Peyer's patch (tissue), 4 donors: ENCODE results near the gene RING1. TPM values are rescaled to one million over a fixed set of nuclear protein-coding genes. Genes with fewer than 3 reads are reported as not detected.

Experiments used
- DNase-seq, 3 donors: peaks; one replicate each; pipeline ENCODE4 v3.0.0-alpha.2; 2017 to 2019
- H3K27ac ChIP-seq, 4 donors: fragments of 200-600 bp; sonication (generic); one replicate each; pipeline ENCODE4 v1.5.1; 2016 to 2019
- H3K27me3 ChIP-seq, 2 donors: fragments of 200-600 bp; sonication (generic); one replicate each; pipeline ENCODE4 v1.5.1; 2019
- H3K36me3 ChIP-seq, 3 donors: fragments of 200-600 bp; sonication (generic); one replicate each; pipeline ENCODE4 v1.5.1; 2016 to 2019
- H3K4me1 ChIP-seq, 4 donors: fragments of 200-600 bp; sonication (generic); one replicate each; pipeline ENCODE4 v1.5.1; 2016 to 2019
- H3K4me3 ChIP-seq, 4 donors: fragments of 200-600 bp; sonication (generic); 1 replicate in 3 of 4; 2 replicates in 1 of 4; pipeline ENCODE4 v1.5.1; 2016 to 2019; ENCODE audit warnings: mild to moderate bottlenecking in 1 of 4
- H3K9me3 ChIP-seq, 4 donors: fragments of 200-600 bp; sonication (generic); one replicate each; pipeline ENCODE4 v1.5.1; 2016 to 2019; ENCODE audit warnings: mild to moderate bottlenecking in 1 of 4
- CTCF ChIP-seq, 6 experiments: fragments of 450-650 bp in 4 of 6; fragments of 200-600 bp in 2 of 6; sonication (generic) in 1 of 6; IDR thresholded peaks; one replicate each; pipeline ENCODE4 v1.5.1; 2017 to 2019; ENCODE audit warnings: antibody characterized with exemption in 6 of 6, mild to moderate bottlenecking in 3 of 6, moderate library complexity in 1 of 6
- POLR2A ChIP-seq, 2 donors: fragments of 450-650 bp; IDR thresholded peaks; one replicate each; pipeline ENCODE4 v1.5.1; 2017; ENCODE audit warnings: antibody characterized with exemption in 2 of 2, mild to moderate bottlenecking in 2 of 2, moderate library complexity in 2 of 2
- total RNA-seq, 4 donors: library from RNA; depleted of rRNA; stranded (reverse); fragments of >200 nt; gene quantifications; one replicate each; pipeline ENCODE4 v1.1.0, GENCODE V29; 2016

RING1 gene
- total RNA-seq, 4 donors from 2014 or later, result 18.2 to 38.0 (median 20.7) TPM

GRCh38 chr6:33212857-33213165 is 4.5 kb downstream of the RING1 start:
- no peak for TF ChIP-seq CTCF (IDR thresholded peaks at IDR 0.05)
- no peak for TF ChIP-seq POLR2A (IDR thresholded peaks at IDR 0.05)
- Histone ChIP-seq H3K4me1 (peaks cover 0 to 21% (median 7%) of the 10 kb centered on the region in 4 donors), H3K36me3 (peaks cover 0 to 19% (median 0%) of the 10 kb centered on the region in 3 donors), H3K4me3 (peak overlapping the region in 3 of 4 donors; percentile 32 to 47 (median 41)), H3K27ac (no peak overlapping the region), H3K27me3 (no peaks in the 10 kb centered on the region), H3K9me3 (no peaks in the 10 kb centered on the region)
- DNase-seq, result no peak

GRCh38 chr6:33213166-33213988 is 5.1 kb downstream of the RING1 start:
- Histone ChIP-seq H3K36me3 (peaks cover 0 to 19% (median 0%) of the 10 kb centered on the region in 3 donors), H3K9me3 (no peaks in the 10 kb centered on the region), H3K27me3 (no peaks in the 10 kb centered on the region), H3K4me3 (peak overlapping the region in 3 of 4 donors; percentile 32 to 47 (median 41)), H3K27ac (peak overlapping the region in 1 of 4 donors; percentile 5), H3K4me1 (peaks cover 0 to 21% (median 7%) of the 10 kb centered on the region in 4 donors)
- TF ChIP-seq CTCF (IDR thresholded peaks at IDR 0.05), result no peak
- no peak for TF ChIP-seq POLR2A (IDR thresholded peaks at IDR 0.05)
- peak in 1 of 3 donors; percentile 49 for DNase-seq

DNA sequence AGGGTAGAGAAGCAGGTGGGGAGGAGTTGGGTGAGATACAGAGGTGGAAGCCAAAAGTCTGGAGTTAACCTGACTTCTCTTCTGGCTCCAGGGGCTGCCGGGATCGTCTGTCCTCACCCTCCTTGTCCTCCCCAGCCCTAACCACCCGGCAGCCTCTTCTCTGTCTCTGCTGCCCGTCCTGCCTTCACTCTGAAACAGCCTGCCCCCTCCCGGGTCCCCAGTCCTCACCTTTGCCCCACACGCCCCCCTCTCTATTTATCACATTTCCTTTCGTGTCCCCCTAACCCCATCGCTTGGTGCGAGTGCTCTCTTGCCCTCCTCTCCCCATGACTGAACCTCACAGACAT is 5.7 kb downstream of the RING1 start:
- peaks cover 0 to 19% (median 0%) of the 10 kb centered on the region in 3 donors for H3K36me3 ChIP-seq
- peak overlapping the region in 1 of 4 donors; percentile 41 for H3K4me3 ChIP-seq
- no peaks in the 10 kb centered on the region for H3K27me3 ChIP-seq
- H3K9me3 ChIP-seq, result no peaks in the 10 kb centered on the region
- no peak for TF ChIP-seq POLR2A (IDR thresholded peaks at IDR 0.05)
- TF ChIP-seq CTCF (IDR thresholded peaks at IDR 0.05), result no peak
- no peak for DNase-seq
- H3K4me1 ChIP-seq, result peaks cover 0 to 19% (median 7%) of the 10 kb centered on the region in 4 donors
- H3K27ac ChIP-seq, result no peak overlapping the region

- Histone ChIP-seq H3K36me3 (peaks cover 0 to 11% (median 0%) of the 10 kb centered on the region in 3 donors), H3K27me3 (no peaks in the 10 kb centered on the region), H3K27ac (no peak overlapping the region), H3K9me3 (no peaks in the 10 kb centered on the region), H3K4me1 (peaks cover 0 to 16% (median 7%) of the 10 kb centered on the region in 4 donors), H3K4me3 (no peak overlapping the region)
- DNase-seq, result no peak
- no peak for TF ChIP-seq CTCF (IDR thresholded peaks at IDR 0.05)
- no peak for TF ChIP-seq POLR2A (IDR thresholded peaks at IDR 0.05)
Observed at GRCh38 chr6:33215271-33216116, 7.2 kb downstream of the RING1 start.

DNA sequence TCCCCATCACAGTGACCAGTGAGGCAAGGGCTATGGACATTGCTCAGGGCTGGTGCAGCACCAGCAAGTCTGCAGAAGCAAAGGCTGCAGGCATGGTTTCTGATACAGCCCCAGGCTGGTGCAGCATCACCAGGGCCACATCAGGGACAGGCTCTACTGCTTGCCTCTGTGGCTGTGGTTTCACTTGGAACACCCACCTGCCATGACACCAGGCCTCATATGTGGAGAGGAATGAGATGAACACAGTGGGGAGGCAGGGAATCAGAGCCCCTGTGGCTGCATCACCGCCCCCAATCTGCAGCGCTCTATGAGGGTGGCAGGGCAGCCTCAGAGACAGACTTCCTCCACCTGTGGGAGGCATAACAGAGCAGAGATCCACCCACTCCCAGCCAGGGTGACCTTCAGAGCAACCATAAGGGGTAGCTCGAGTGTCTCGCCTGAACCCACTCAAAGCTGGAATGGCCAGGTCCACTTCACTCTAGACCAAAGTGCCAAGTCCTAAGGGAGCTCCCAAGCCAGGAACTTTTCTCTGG is 7.9 kb downstream of the RING1 start:
- Histone ChIP-seq H3K27me3 (no peaks in the 10 kb centered on the region), H3K9me3 (no peaks in the 10 kb centered on the region), H3K4me1 (peaks cover 0 to 16% (median 7%) of the 10 kb centered on the region in 4 donors), H3K4me3 (no peak overlapping the region), H3K27ac (no peak overlapping the region), H3K36me3 (peaks cover 0 to 8% (median 0%) of the 10 kb centered on the region in 3 donors)
- TF ChIP-seq POLR2A (IDR thresholded peaks at IDR 0.05) (no peak), CTCF (IDR thresholded peaks at IDR 0.05) (no peak)
- DNase-seq, result no peak
